GM19043 (cell line): ENCODE measurements around the gene CR1L.
"Not testable (repeated sequence)": the region's sequence is repeated elsewhere in the genome, so short reads cannot be mapped to it uniquely, and the experiment has no call there.

Source experiments
- ATAC-seq: cut with Tn5 transposase; IDR thresholded peaks from one replicate; pipeline ENCODE4 v1.9.1; 2021; ENCODE audit warnings: low read depth; ENCODE audit not compliant: unreplicated experiment

Gene CR1L

DNA sequence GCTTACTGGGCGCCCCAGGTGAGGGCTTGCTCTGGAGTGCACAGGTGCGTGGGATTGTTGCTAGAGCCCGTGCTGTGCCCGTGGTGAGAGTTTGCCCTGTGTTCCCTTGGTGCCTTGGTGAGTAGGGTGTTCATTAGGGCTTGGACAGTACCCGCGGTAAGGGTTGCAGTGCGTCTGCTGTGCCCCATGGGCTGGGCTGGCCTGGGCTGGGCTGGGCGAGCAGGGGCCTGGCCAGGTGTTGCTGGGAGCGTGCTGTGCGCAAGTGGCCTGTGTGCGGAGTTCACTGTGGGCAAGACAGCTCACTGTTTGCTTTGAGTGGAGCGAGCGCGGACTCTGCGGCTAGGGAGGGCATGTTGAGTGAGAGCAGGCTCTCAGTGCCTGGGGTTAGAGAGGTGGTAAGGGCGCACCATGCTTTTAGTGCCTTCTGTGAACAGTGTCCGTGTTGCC lies 725 bp downstream of the CR1L start:
- no peak for ATAC-seq

DNA sequence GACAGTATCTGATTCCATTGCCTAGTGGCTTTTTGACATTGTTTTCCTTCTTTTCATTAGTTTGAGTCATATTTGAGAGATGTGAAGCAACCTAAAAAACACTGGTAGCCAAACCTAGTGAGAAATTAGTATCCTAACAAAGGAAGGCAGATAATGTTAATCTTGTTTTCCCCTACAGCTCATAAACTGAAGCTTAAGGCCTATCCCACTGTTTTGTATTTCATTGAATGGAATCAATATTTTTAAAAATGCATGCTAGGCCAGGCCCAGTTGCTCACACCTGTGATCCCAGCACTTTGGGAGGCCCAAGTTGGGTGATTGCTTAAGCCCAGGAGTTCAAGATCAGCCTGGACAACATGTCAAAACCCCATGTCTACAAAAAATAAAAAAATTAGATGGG lies 1.2 kb downstream of the CR1L start:
- ATAC-seq = no peak

DNA sequence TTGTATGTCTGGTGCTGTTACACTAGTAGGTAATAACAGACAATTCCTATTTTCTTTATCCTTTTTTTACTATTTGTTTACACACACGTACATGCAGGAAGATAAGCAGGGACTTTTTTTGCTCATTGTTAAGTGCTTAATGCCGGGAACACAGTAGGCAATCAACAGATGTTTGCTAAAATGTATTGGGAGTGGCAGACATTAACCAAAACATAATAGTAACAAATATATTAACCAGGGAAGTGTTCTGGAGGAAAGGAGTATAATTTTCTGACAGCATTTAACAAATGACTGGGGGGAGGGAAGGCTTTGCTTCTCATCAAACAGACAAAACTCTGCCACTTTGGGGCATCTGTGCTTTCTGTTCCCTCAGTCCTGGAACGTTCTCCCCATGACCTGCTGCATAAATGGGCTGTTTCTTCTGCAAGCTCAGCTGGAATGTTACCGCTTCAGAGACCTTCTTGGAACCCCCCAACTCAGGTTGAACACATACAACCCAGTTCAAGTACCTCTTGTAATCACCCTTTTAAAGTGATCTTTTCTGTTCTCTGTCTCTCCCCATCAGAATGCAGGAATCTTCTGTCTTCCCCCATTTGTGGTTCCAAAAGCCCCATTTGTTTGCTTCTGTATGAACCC lies 2.1 kb downstream of the CR1L start:
- no peak for ATAC-seq

DNA sequence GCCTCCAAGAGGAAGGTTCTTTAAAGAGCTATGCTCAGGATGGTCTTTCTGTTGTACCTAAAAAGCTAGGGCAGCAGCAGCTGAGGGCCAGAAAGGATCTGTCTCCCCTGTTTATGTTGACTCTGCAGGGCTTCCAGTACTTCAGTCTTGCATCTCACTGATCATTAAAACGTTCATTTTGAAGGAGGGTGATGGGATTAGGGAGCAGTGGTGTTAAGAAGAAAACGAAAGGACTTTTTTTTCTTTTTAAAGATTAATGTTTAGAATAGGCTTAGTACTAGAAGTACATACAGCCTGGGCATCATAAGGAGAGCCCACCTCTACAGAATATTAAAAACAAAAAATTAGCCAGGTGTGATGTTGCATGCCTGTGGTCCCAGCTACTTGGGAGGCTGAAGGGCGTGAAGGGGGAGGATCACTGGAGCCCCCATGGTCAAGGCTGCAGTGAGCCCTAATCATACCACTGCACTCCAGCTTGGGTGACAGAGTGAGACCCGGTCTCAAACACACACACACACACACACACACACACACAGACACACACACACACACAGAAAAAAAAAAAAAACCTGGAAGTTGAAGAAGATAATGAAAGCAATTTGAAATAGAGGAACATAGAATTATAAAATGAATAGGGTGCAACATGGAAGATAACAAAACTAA lies 2.9 kb downstream of the CR1L start:
- ATAC-seq = no peak

- no peak for ATAC-seq
Measured at GRCh38 chr1:207648334-207649209, 3.6 kb downstream of the CR1L start.

- ATAC-seq = no peak
Measured at GRCh38 chr1:207649210-207649753, 4.3 kb downstream of the CR1L start.

- ATAC-seq = peak; percentile 22
Measured at GRCh38 chr1:207649865-207650580, 5.1 kb downstream of the CR1L start.

DNA sequence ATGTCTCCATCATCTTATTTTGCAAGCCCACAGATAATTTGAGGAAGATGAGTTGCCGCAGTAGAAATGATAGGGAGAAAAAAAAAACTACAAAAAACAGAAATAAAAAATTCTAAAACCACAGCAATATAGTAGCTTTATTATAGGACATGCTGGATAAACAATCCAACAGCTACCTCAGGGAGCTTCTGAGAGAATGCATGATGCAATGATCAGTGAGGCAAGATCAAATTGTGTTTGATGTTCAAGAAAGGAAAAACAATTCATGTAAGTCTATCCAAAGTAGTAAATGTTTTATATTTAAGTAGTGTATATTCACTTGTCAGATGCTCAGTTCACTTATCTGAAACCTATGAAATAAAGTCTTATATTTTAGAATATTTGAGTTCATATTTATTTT lies 6.7 kb downstream of the CR1L start:
- ATAC-seq = no peak

DNA sequence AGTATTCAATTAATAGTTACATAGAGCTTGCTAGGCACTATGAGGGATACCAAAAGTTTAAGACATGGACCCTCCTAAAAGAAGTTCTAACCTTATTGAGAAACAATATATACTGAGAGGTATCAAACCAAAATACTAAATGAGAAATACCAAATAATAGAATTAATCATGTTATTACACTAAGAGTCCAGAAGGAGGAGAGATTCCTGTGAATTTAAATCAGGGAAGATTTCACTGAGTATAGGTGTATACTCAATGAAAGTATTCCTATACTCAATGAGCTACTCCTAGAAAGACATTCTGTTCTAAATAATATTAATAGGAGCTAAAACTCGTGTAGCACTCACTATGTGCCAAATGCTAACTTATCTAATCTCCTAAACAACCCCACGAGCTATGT lies 9.4 kb downstream of the CR1L start:
- no peak for ATAC-seq

- ATAC-seq = no peak
Measured at GRCh38 chr1:207658408-207658807, 13.5 kb downstream of the CR1L start.

- no peak for ATAC-seq
Measured at GRCh38 chr1:207658904-207659485, 14.1 kb downstream of the CR1L start.

DNA sequence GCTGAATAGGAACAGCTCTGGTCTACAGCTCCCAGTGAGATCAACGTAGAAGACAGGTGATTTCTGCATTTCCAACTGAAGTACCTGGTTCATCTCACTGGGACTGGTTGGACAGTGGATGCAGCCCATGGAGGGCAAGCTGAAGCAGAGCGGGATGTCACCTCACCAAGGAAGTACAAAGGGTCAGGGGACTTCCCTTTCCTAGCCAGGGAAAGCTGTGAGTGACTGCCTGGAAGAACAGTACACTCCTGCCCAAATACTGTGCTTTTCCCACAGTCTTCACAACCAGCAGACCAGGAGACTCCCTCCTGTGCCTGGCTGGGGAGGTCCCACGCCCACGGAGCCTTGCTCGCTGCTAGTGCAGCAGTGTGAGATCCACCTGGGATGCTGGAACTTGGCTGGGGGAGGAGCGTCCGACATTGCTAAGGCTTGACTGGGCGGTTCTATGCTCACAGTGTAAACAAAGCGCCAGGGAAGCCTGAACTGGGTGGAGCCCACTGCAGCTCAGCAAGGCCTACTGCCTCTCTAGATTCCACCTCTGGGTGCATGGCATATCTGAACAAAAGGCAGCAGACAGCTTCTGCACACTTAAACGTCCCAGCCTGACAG lies 14.7 kb downstream of the CR1L start:
- ATAC-seq = no peak

DNA sequence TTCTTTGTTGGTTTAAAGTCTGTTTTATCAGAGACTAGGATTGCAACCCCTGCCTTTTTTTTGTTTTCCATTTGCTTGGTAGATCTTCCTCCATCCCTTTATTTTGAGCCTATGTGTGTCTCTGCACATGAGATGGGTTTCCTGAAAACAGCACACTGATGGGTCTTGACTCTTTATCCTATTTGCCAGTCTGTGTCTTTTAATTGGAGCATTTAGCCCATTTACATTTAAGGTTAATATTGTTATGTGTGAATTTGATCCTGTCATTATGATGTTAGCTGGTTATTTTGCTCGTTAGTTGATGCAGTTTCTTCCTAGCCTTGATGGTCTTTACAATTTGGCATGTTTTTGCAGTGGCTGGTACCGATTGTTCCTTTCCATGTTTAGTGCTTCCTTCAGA lies 16.5 kb downstream of the CR1L start:
- not testable (repeated sequence) for ATAC-seq

GRCh38 chr1:207666342-207666741 lies 21.4 kb downstream of the CR1L start:
- no peak for ATAC-seq

GRCh38 chr1:207669528-207670009 lies 24.6 kb downstream of the CR1L start:
- ATAC-seq = no peak

DNA sequence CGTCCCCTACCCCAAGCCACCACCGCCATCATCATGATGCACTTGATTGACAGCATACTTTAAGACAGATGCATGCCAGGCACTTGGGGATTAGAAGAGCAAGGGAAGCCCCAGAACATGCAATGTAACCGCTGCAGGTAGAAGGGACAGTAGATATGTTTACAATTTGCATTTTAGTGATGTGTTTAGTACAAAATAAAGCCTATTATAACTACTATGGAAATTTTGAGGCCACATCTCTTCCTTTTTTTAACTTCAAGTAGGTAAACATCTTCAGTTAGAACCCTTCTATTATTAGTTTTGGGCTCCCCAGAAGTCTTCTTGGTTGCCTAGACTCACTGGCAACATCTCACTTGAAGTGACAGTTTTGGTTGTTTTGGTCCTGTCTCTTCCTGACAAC lies 25.3 kb downstream of the CR1L start:
- no peak for ATAC-seq

GRCh38 chr1:207670997-207671396 lies 26.1 kb downstream of the CR1L start:
- no peak for ATAC-seq

- ATAC-seq = no peak
Measured at GRCh38 chr1:207672522-207673130, 27.7 kb downstream of the CR1L start.

- ATAC-seq = no peak
Measured at GRCh38 chr1:207673399-207673798, 28.5 kb downstream of the CR1L start.
